LoVo (cell line): ENCODE results near the gene PLA1A.

Source experiments
- DNase-seq: peaks from one replicate; pipeline ENCODE4 v3.0.0-alpha.2; 2016; ENCODE audit warnings: low spot score

Gene PLA1A

GRCh38 chr3:119609301-119609700 is 11.6 kb downstream of the PLA1A start:
- DNase-seq = no peak

- DNase-seq = no peak
Measured at GRCh38 chr3:119611664-119612063, 14.0 kb downstream of the PLA1A start.

- DNase-seq = no peak
Measured at GRCh38 chr3:119613201-119613600, 15.5 kb downstream of the PLA1A start.

GRCh38 chr3:119613872-119614271 is 16.2 kb downstream of the PLA1A start:
- DNase-seq = no peak

GRCh38 chr3:119616056-119616455 is 18.4 kb downstream of the PLA1A start:
- no peak for DNase-seq

- no peak for DNase-seq
Measured at GRCh38 chr3:119619094-119619493, 21.4 kb downstream of the PLA1A start.

- no peak for DNase-seq
Measured at GRCh38 chr3:119620899-119621298, 23.2 kb downstream of the PLA1A start.

- DNase-seq = no peak
Measured at GRCh38 chr3:119624002-119624720, 26.5 kb downstream of the PLA1A start.

- no peak for DNase-seq
Measured at GRCh38 chr3:119625451-119626153, 27.9 kb downstream of the PLA1A start.

GRCh38 chr3:119626196-119626595 is 28.5 kb downstream of the PLA1A start:
- no peak for DNase-seq

- DNase-seq = no peak
Measured at GRCh38 chr3:119627461-119627860, 29.8 kb downstream of the PLA1A start.

- no peak for DNase-seq
Measured at GRCh38 chr3:119628390-119628789, 30.7 kb downstream of the PLA1A start.

GRCh38 chr3:119628816-119629445 is 31.2 kb downstream of the PLA1A start:
- DNase-seq = peak; percentile 20

GRCh38 chr3:119630128-119630879 is 32.6 kb downstream of the PLA1A start:
- DNase-seq = no peak

GRCh38 chr3:119630880-119631329 is 33.2 kb downstream of the PLA1A start:
- DNase-seq = no peak

GRCh38 chr3:119631516-119631915 is 33.8 kb downstream of the PLA1A start:
- no peak for DNase-seq

- no peak for DNase-seq
Measured at GRCh38 chr3:119632216-119632615, 34.5 kb downstream of the PLA1A start.

GRCh38 chr3:119632829-119633228 is 35.1 kb downstream of the PLA1A start:
- no peak for DNase-seq

- DNase-seq = no peak
Measured at GRCh38 chr3:119635719-119636118, 38.0 kb downstream of the PLA1A start.

- DNase-seq = peak; percentile 9
Measured at GRCh38 chr3:119636249-119636648, 38.6 kb downstream of the PLA1A start.

GRCh38 chr3:119636891-119637611 is 39.4 kb downstream of the PLA1A start:
- no peak for DNase-seq
